ENCODE results near the gene CD160. TPM values are rescaled to one million over a fixed set of nuclear protein-coding genes. Genes with fewer than 3 reads are reported as not detected.

The CD160 gene
- total and polyA plus RNA-seq, 2 of the 13 experiments (the other 11 are each of a cell fraction or from before 2014, with no cell fraction given): 0.09 TPM; not detected in 1

DNA sequence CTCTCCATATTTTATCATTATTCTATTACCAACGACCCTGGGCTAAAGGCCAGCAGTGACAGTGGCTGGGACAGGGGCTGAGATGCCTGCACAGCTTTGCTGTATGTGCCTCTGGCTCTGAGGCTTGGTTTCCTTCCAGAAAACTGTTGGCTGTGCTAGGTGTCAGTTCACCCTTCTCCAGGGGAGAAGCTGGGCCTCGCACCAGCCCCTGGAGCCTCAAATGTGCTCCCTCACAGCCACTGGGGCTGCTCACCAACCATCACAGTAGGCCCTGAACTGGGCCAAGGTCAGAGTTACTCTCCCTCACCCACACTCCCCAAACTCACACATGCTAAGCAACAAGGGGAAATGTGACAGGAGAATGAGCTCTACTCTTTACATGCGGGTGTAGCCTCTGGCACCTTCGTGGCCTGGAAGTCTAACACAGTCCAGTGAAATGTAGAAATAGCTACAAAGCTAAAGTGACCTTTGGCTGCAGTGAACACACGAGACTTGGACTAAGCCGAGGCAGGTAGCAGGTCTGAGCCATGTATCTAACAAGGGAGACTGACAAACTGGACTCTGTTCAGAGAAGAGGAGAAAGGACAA is 4.7 kb upstream of the CD160 start (continued):
- TF ChIP-seq ZBED4 (CRISPR knock-in tag; IDR thresholded peaks at IDR 0.05; ENCODE audit: borderline replicate concordance): peak; percentile 53; the same call in 1 of the 2 replicates
- TF ChIP-seq MEIS2 (CRISPR knock-in tag; IDR thresholded peaks at IDR 0.05): peak; percentile 25; the same call in 1 of the 2 replicates
- TF ChIP-seq, protein P1, sequence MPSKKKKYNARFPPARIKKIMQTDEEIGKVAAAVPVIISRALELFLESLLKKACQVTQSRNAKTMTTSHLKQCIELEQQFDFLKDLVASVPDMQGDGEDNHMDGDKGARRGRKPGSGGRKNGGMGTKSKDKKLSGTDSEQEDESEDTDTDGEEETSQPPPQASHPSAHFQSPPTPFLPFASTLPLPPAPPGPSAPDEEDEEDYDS (CRISPR knock-in tag; IDR thresholded peaks at IDR 0.05): peak; percentile 50; the same call in 1 of the 2 replicates
- peak; percentile 72; the same call in 1 of the 2 replicates for TF ChIP-seq ZNF12 (CRISPR knock-in tag; IDR thresholded peaks at IDR 0.05)
- TF ChIP-seq, protein P2, sequence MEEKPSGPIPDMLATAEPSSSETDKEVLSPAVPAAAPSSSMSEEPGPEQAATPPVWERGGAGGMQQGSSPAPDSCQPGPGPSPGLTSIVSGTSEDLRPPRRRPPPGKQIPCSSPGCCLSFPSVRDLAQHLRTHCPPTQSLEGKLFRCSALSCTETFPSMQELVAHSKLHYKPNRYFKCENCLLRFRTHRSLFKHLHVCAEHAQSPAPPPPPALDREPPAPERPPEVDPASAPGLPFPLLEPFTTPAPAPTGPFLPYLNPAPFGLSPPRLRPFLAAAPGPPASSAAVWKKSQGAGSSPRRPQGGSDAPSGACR (CRISPR knock-in tag; IDR thresholded peaks at IDR 0.05): 0 out of 2 replicates have a peak, but pooled peaks have one; percentile 57
- TF ChIP-seq, protein P3, sequence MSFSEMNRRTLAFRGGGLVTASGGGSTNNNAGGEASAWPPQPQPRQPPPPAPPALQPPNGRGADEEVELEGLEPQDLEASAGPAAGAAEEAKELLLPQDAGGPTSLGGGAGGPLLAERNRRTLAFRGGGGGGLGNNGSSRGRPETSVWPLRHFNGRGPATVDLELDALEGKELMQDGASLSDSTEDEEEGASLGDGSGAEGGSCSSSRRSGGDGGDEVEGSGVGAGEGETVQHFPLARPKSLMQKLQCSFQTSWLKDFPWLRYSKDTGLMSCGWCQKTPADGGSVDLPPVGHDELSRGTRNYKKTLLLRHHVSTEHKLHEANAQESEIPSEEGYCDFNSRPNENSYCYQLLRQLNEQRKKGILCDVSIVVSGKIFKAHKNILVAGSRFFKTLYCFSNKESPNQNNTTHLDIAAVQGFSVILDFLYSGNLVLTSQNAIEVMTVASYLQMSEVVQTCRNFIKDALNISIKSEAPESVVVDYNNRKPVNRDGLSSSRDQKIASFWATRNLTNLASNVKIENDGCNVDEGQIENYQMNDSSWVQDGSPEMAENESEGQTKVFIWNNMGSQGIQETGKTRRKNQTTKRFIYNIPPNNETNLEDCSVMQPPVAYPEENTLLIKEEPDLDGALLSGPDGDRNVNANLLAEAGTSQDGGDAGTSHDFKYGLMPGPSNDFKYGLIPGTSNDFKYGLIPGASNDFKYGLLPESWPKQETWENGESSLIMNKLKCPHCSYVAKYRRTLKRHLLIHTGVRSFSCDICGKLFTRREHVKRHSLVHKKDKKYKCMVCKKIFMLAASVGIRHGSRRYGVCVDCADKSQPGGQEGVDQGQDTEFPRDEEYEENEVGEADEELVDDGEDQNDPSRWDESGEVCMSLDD (CRISPR knock-in tag; IDR thresholded peaks at IDR 0.05; ENCODE audit: borderline replicate concordance): peak; percentile 72; the same call in 1 of the 2 replicates
- TF ChIP-seq ZNF354B (CRISPR knock-in tag; IDR thresholded peaks at IDR 0.05): no peak
- peak; percentile 43; the same call in 1 of the 2 replicates for TF ChIP-seq ZNF558 (CRISPR knock-in tag; IDR thresholded peaks at IDR 0.05; ENCODE audit: borderline replicate concordance)
- TF ChIP-seq ZNF775 (CRISPR knock-in tag; IDR thresholded peaks at IDR 0.05; ENCODE audit: borderline replicate concordance): peak; percentile 96; the same call in 1 of the 2 replicates
- TF ChIP-seq FIP1L1 (IDR thresholded peaks at IDR 0.05; ENCODE audit: borderline replicate concordance, insufficient read depth, low read depth, low read length): no peak
- peak; percentile 58; the same call in 1 of the 2 replicates for TF ChIP-seq ATF2 (CRISPR knock-in tag; IDR thresholded peaks at IDR 0.05)
- no peak for TF ChIP-seq NR2F2 (IDR thresholded peaks at IDR 0.05; ENCODE audit: borderline replicate concordance, low read depth)
- TF ChIP-seq ZNF337 (CRISPR knock-in tag; IDR thresholded peaks at IDR 0.05; ENCODE audit: borderline replicate concordance, low read depth): peak; percentile 75; the same call in 1 of the 2 replicates
- TF ChIP-seq ZNF577 (CRISPR knock-in tag; IDR thresholded peaks at IDR 0.05; ENCODE audit: borderline replicate concordance, low read depth): no peak
- 0 out of 2 replicates have a peak, but pooled peaks have one; percentile 58 for TF ChIP-seq ZFP36L1 (CRISPR knock-in tag; IDR thresholded peaks at IDR 0.05)
- TF ChIP-seq ZNF563 (CRISPR knock-in tag; IDR thresholded peaks at IDR 0.05): peak; percentile 83; the same call in 1 of the 2 replicates
- peak; percentile 68 for TF ChIP-seq HOXA3 (CRISPR knock-in tag; IDR thresholded peaks at IDR 0.05)
- TF ChIP-seq ZFX (CRISPR knock-in tag; IDR thresholded peaks at IDR 0.05; ENCODE audit: low read depth): peak; percentile 92
- no peak for TF ChIP-seq CHCHD3 (CRISPR knock-in tag; IDR thresholded peaks at IDR 0.05)
